GM12878 (cell line): ENCODE data around the gene CNDP1. TPM values are rescaled to one million over a fixed set of nuclear protein-coding genes. Genes with fewer than 3 reads are reported as not detected.

Source experiments
- ATAC-seq: fragments of 200-7000 bp; cut with Tn5 transposase; 3 replicates; pipeline ENCODE4 v1.9.1; 2020; ENCODE audit warnings: mild to moderate bottlenecking, moderate library complexity
- BruUV-seq: library from RNA; stranded (reverse); fragments of 400-500 nt; replicated peaks from 2 replicates; lab custom pipeline; 2021; lab: Mats Ljungman, UMichigan
- CTCF ChIA-PET: fragments of 300-600 bp; sonication (Branson Sonifier 250); formaldehyde crosslinking; extraction: SDS; loops from one replicate; lab custom pipeline; 2021; ENCODE audit warnings: inconsistent platforms; lab: Yijun Ruan, JAX
- POLR2A ChIA-PET: fragments of 350-600 bp; formaldehyde crosslinking; extraction: SDS; loops from one replicate; lab custom pipeline; 2021; ENCODE audit warnings: inconsistent platforms; lab: Charles Lee
- RAD21 ChIA-PET: fragments of 300-600 bp; sonication (Branson Sonifier 250); formaldehyde crosslinking; loops from one replicate; lab custom pipeline; 2023; ENCODE audit warnings: antibody characterized with exemption; ENCODE audit not compliant: unreplicated experiment; lab: Charles Lee
- SMC1A ChIA-PET: fragments of 300-600 bp; sonication (Branson Sonifier 250); formaldehyde crosslinking; loops from one replicate; lab custom pipeline; 2023; ENCODE audit not compliant: unreplicated experiment, uncharacterized antibody; lab: Charles Lee
- DNase-seq: peaks from one replicate; pipeline ENCODE4 v3.0.0-alpha.2; 2011; ENCODE audit warnings: low read depth, low spot score
- FAIRE-seq: peaks from 3 replicates; lab custom pipeline; 2011; peaks lifted over from hg19 to GRCh38; lab: Jason Lieb, UNC
- H2AFZ ChIP-seq: 2 replicates; pipeline ENCODE4 v1.6.0; 2011; ENCODE audit warnings: low read depth, low read length, control low read depth; ENCODE audit not compliant: control insufficient read depth
- H3K27ac ChIP-seq: 2 replicates; pipeline ENCODE4 v1.5.1; 2011; ENCODE audit warnings: control low read depth; ENCODE audit not compliant: control insufficient read depth, insufficient read depth
- H3K27me3 ChIP-seq, 2 experiments: replicated peaks in 1 of 2; 2 replicates each; pipeline versions ENCODE4 v1.6.0 to v1.6.1; 2011; ENCODE audit warnings: low read length in 1 of 2; ENCODE audit not compliant: control insufficient read depth in 2 of 2, insufficient read depth in 2 of 2
- H3K36me3 ChIP-seq, 2 experiments: 2 replicates each; pipeline ENCODE4 v1.5.1; 2011; ENCODE audit warnings: low read length in 1 of 2; ENCODE audit not compliant: control insufficient read depth in 2 of 2, insufficient read depth in 2 of 2
- H3K4me1 ChIP-seq: 2 replicates; pipeline ENCODE4 v1.6.1; 2011; ENCODE audit warnings: mild to moderate bottlenecking, low read length, moderate library complexity, mixed read lengths; ENCODE audit not compliant: control insufficient read depth, insufficient read depth
- H3K4me2 ChIP-seq: 2 replicates; pipeline ENCODE4 v1.6.0; 2011; ENCODE audit warnings: control low read depth; ENCODE audit not compliant: control insufficient read depth, insufficient read depth
- H3K4me3 ChIP-seq: fragments of 200-600 bp; sonication (generic); 2 replicates; pipeline ENCODE4 v1.5.1; 2016
- H3K79me2 ChIP-seq: 2 replicates; pipeline ENCODE4 v1.6.0; 2011; ENCODE audit warnings: low read length; ENCODE audit not compliant: control insufficient read depth, insufficient read depth
- H3K9ac ChIP-seq: 2 replicates; pipeline ENCODE4 v1.8.0; 2011; ENCODE audit warnings: low read length, control low read depth, mixed read lengths; ENCODE audit not compliant: control insufficient read depth, insufficient read depth
- H3K9me3 ChIP-seq: replicated peaks from 3 replicates; pipeline ENCODE4 v1.5.1; 2011; ENCODE audit warnings: mild to moderate bottlenecking, low read length; ENCODE audit not compliant: control insufficient read depth, insufficient read depth
- H4K20me1 ChIP-seq: 2 replicates; pipeline ENCODE4 v1.6.0; 2011; ENCODE audit not compliant: control insufficient read depth, insufficient read depth
- ATF3 ChIP-seq: IDR thresholded peaks from 2 replicates; pipeline ENCODE4 v1.6.1; 2011; ENCODE audit warnings: low read depth, mild to moderate bottlenecking, low read length, moderate library complexity, borderline replicate concordance; ENCODE audit errors: extremely low read depth
- BACH1 ChIP-seq: fragments of 450-650 bp; IDR thresholded peaks from 2 replicates; pipeline ENCODE4 v1.6.1; 2017; ENCODE audit warnings: mild to moderate bottlenecking, borderline replicate concordance
- IKZF2 ChIP-seq, 2 experiments: fragments of 450-650 bp; IDR thresholded peaks; 2 replicates each; pipeline ENCODE4 v1.6.1; 2017; ENCODE audit warnings: mild to moderate bottlenecking in 2 of 2, moderate library complexity in 2 of 2
- IRF3 ChIP-seq: fragments of 450-650 bp; IDR thresholded peaks from 2 replicates; pipeline ENCODE4 v1.6.1; 2014; ENCODE audit warnings: mild to moderate bottlenecking
- JUND ChIP-seq: IDR thresholded peaks from 2 replicates; pipeline ENCODE4 v1.6.1; 2012; ENCODE audit warnings: low read depth, mild to moderate bottlenecking, low read length, improper control_type of control experiment, moderate library complexity
- LARP7 ChIP-seq: fragments of 450-650 bp; IDR thresholded peaks from 2 replicates; pipeline ENCODE4 v1.6.1; 2017; ENCODE audit warnings: mild to moderate bottlenecking
- POLR2A ChIP-seq: IDR thresholded peaks from 2 replicates; pipeline ENCODE4 v1.6.1; 2011; ENCODE audit warnings: low read depth, mild to moderate bottlenecking, low read length
- POLR2AphosphoS2 ChIP-seq: IDR thresholded peaks from 2 replicates; pipeline ENCODE4 v1.6.1; 2011; ENCODE audit warnings: low read depth, mild to moderate bottlenecking, low read length, improper control_type of control experiment, moderate library complexity
- PRDM15 ChIP-seq: fragments of 450-650 bp; formaldehyde crosslinking; IDR thresholded peaks from 2 replicates; pipeline ENCODE4 v1.4.0; 2020; ENCODE audit warnings: mild to moderate bottlenecking, moderate library complexity
- RCOR1 ChIP-seq: conservative IDR thresholded peaks from 2 replicates; pipeline ENCODE4 v1.6.1; 2012; ENCODE audit warnings: low read depth, low read length, improper control_type of control experiment
- SREBF2 ChIP-seq: IDR thresholded peaks from 2 replicates; pipeline ENCODE4 v1.6.1; 2012; ENCODE audit warnings: mild to moderate bottlenecking, low read length
- SUPT20H ChIP-seq: IDR thresholded peaks from 2 replicates; pipeline ENCODE4 v1.6.1; 2011; ENCODE audit warnings: low read depth, mild to moderate bottlenecking, low read length, moderate library complexity, borderline replicate concordance; ENCODE audit not compliant: control insufficient read depth
- ZNF274 ChIP-seq: IDR thresholded peaks from one replicate; pipeline ENCODE4 v1.8.0; 2011; ENCODE audit not compliant: insufficient read length, insufficient read depth
- ZZZ3 ChIP-seq: IDR thresholded peaks from 2 replicates; pipeline ENCODE4 v1.6.1; 2011; ENCODE audit warnings: low read depth; ENCODE audit not compliant: control insufficient read depth, insufficient read length
- in situ Hi-C: fragments of 300-500 bp; cut with MboI; formaldehyde crosslinking; loops from 9 replicates; pipeline ENCODE4 v1.14.3; 2018; ENCODE audit warnings: mixed read lengths
- intact Hi-C: fragments of 100-400 bp; cut with micrococcal nuclease; formaldehyde crosslinking; loops from one replicate; pipeline ENCODE4 v1.14.2; 2022; ENCODE audit not compliant: unreplicated experiment
- polyA plus RNA-seq, 11 experiments: library from polyadenylated mRNA; depleted of rRNA in 4 of 11; unstranded in 6 of 11; stranded (reverse) in 5 of 11; fragments of >200 nt; fragmentation: Nextera tagmentation in 4 of 11; fragmentation: Illumina TruSeq in 1 of 11; extraction: Ambion mirVana in 4 of 11; extraction: Trizol in 1 of 11; gene quantifications; 1 replicate in 1 of 11; 2 replicates in 10 of 11; pipeline versions ENCODE4 v1.2.1 to v1.2.3, GENCODE V29; 2011 to 2016; ENCODE audit warnings: inconsistent platforms in 2 of 11, missing spikeins in 2 of 11, low read depth in 1 of 11
- total RNA-seq, 4 experiments: library from RNA; depleted of rRNA in 3 of 4; stranded (reverse); fragments of >200 nt in 3 of 4; fragmentation: Illumina TruSeq in 1 of 4; extraction: Trizol in 1 of 4; gene quantifications; 2 replicates each; pipeline versions ENCODE4 v1.2.1 to v1.2.3, GENCODE V29; 2013 to 2021
- TF ChIP-seq, protein P1 (sequence below): fragments of 450-650 bp; IDR thresholded peaks from 2 replicates; pipeline ENCODE4 v1.6.1; 2016; ENCODE audit warnings: mild to moderate bottlenecking
- TF ChIP-seq, protein P2 (sequence below): fragments of 450-650 bp; IDR thresholded peaks from 2 replicates; pipeline ENCODE4 v1.6.1; 2017; ENCODE audit warnings: low read depth, mild to moderate bottlenecking, moderate library complexity

CNDP1 gene
- total and polyA plus RNA-seq, 10 of the 15 experiments (the other 5 are each of a cell fraction or from before 2014, with no cell fraction given), result 0.04 to 0.05 TPM; not detected in 8

DNA sequence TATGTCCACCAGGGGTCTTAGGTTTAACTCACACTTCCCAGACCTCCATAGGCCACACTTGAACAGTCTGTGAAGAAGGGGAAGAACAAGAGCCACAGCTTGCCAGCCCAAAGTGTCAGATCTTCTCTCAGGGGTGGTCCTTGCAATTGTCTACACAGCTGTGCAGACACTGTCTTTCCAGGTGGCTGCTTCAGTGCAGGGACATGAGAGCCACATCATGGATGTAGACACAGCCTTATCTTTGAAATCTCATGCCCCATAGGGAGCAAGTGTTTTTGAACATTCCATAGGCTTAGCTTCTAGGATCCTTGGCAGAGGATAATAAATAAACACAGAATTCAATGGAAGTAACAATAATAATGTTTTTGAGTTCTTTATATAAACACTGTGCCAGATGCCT, 70.1 kb downstream of the CNDP1 start:
- Histone ChIP-seq H3K9me3 (no peaks in the 10 kb centered on the region; the same call in 2 of the 3 replicates), H4K20me1 (no peaks in the 10 kb centered on the region), H3K4me3 (no peak overlapping the region), H3K27me3 (no peaks in the 10 kb centered on the region), H3K4me1 (no peaks in the 10 kb centered on the region), H3K4me2 (no peak overlapping the region), H2AFZ (no peak overlapping the region), H3K36me3 (no peaks in the 10 kb centered on the region; a peak in 1 of 4 replicates), H3K79me2 (peaks cover 13% of the 10 kb centered on the region), H3K9ac (no peak overlapping the region), H3K27ac (no peak overlapping the region)
- POLR2A ChIA-PET, result no interaction called here
- CTCF ChIA-PET, result interaction anchor here (0.8 to 1.2 kb wide), 2 partner anchors 13 to 52 kb away, joined by 3 read pairs; no protein-coding TSS in a partner anchor
- TF ChIP-seq ZZZ3, result no peak
- no peak for TF ChIP-seq SREBF2
- no peak for TF ChIP-seq ATF3
- no peak for TF ChIP-seq RCOR1
- no peak for TF ChIP-seq ZNF274
- TF ChIP-seq PRDM15 (CRISPR knock-in tag), result no peak
- TF ChIP-seq POLR2AphosphoS2, result no peak
- TF ChIP-seq, protein P1, sequence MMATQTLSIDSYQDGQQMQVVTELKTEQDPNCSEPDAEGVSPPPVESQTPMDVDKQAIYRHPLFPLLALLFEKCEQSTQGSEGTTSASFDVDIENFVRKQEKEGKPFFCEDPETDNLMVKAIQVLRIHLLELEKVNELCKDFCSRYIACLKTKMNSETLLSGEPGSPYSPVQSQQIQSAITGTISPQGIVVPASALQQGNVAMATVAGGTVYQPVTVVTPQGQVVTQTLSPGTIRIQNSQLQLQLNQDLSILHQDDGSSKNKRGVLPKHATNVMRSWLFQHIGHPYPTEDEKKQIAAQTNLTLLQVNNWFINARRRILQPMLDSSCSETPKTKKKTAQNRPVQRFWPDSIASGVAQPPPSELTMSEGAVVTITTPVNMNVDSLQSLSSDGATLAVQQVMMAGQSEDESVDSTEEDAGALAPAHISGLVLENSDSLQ, result no peak
- no peak for TF ChIP-seq LARP7
- TF ChIP-seq, protein P2, sequence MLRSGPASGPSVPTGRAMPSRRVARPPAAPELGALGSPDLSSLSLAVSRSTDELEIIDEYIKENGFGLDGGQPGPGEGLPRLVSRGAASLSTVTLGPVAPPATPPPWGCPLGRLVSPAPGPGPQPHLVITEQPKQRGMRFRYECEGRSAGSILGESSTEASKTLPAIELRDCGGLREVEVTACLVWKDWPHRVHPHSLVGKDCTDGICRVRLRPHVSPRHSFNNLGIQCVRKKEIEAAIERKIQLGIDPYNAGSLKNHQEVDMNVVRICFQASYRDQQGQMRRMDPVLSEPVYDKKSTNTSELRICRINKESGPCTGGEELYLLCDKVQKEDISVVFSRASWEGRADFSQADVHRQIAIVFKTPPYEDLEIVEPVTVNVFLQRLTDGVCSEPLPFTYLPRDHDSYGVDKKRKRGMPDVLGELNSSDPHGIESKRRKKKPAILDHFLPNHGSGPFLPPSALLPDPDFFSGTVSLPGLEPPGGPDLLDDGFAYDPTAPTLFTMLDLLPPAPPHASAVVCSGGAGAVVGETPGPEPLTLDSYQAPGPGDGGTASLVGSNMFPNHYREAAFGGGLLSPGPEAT, result no peak
- no peak for TF ChIP-seq IRF3
- TF ChIP-seq BACH1, result no peak
- no peak for TF ChIP-seq POLR2A
- TF ChIP-seq JUND, result no peak
- TF ChIP-seq SUPT20H, result no peak
- no peak for TF ChIP-seq IKZF2 (IDR thresholded peaks at IDR 0.05)
- SMC1A ChIA-PET, result interaction anchor here (0.9 kb wide), 1 partner anchor 14 kb away, joined by 3 read pairs; no protein-coding TSS in a partner anchor
- BruUV-seq, result no TSS peak
- intact Hi-C loops (no loop called here), in situ Hi-C loops (no loop called here)
- DNase-seq (no peak), ATAC-seq (no peak), FAIRE-seq (no peak)
- RAD21 ChIA-PET, result no interaction called here
